HG03108 (cell line): Measurements from ENCODE around the gene UBAC1.
"Not testable (repeated sequence)": the region's sequence is repeated elsewhere in the genome, so short reads cannot be mapped to it uniquely, and the experiment has no call there.

Experiments used
- ATAC-seq: cut with Tn5 transposase; IDR thresholded peaks from one replicate; pipeline ENCODE4 v1.9.1; 2021; ENCODE audit warnings: moderate library complexity; ENCODE audit not compliant: unreplicated experiment

Gene UBAC1

DNA sequence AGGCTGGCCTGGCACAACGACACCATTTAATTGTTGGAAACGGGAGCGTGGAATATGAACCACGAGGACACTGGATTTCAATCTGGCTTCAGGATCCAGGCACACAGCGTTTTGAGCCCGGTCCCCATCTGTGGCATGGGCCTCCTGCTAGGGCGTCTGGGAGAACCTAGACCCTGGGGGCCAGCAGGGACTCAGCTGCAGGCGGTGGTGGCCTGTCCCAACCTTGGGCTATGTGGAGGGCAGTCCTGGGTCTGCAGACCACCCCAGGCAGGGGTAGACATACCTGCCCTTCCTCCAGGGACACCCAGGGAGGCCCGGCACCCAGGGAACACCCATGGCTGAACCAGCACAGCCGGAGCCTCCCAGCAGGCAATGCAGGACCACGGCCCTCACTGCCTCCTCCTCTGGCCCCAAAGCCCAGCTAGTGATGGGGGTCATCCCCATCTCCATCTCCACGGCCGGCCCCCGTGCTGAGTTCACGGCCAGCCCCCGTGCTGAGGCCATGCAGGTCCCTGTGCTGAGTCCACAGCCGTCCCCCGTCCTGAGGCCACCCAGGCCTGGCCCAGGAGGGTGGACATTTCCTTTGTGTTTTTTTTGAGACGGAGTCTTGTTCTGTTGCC, 18.5 kb upstream of the UBAC1 start:
- ATAC-seq, result no peak

GRCh38 chr9:135978642-135979546, 17.7 kb upstream of the UBAC1 start:
- no peak for ATAC-seq

DNA sequence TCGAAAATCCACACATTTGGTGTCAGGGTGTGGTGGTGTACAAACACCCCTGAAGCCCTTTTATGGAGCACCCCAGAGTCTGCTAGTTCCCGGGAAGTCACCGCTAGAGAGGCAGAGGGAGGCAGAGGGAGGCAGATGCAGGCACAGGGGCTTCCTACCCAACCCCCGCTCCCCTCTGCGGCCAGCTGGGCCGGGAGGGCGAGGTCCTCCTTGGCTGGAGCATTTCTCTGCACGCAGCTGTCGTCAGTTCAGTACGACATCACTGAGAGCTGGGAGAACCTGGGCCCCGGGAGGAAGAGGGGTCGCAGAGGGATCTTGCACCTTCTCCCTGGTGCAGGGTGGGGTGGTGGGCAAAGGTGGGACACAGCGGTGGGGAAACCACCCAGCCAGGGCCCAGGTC, 15.8 kb upstream of the UBAC1 start:
- no peak for ATAC-seq

- no peak for ATAC-seq
These were observed 15.4 kb upstream of the UBAC1 start for GRCh38 chr9:135976531-135976930.

GRCh38 chr9:135975834-135976233, 14.7 kb upstream of the UBAC1 start:
- no peak for ATAC-seq

DNA sequence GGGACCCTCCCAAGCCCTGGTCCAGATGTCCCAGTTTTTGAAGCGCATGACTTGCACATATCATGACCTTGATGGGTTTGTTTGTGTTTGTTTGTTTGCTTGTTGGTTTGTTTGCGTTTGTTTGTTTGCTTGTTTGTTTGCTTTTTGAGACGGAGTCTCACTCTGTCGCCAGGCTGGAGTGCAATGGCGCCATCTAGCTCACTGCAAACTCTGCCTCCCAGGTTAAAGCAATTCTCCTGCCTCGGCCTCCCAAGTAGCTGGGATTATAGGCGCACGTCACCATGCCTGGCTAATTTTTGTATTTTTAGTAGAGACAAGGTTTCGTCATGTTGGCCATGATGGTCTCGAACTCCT, 13.0 kb upstream of the UBAC1 start:
- ATAC-seq, result no peak

- no peak for ATAC-seq
These were observed 12.4 kb upstream of the UBAC1 start for GRCh38 chr9:135973277-135974219.

DNA sequence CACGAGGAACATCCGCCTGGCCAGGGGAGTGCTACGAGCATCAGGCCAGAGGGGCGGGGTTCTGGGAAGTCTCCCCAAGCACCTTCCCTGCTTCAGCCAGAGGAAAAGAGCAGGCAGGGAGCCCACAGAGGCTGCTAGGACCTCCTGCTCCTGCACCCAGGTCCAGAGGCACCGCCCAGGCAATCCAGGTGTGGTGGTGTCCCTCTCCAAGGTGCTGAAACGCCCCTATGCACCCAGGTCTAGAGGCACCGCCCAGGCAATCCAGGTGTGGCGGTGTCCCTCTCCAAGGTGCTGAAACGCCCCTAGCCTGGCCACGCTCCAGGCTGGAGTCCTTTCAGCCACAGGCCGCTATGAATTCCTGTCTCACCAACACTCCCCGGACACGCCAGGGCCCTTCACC, 10.7 kb upstream of the UBAC1 start:
- no peak for ATAC-seq

GRCh38 chr9:135971111-135971766, 10.1 kb upstream of the UBAC1 start:
- ATAC-seq, result no peak

DNA sequence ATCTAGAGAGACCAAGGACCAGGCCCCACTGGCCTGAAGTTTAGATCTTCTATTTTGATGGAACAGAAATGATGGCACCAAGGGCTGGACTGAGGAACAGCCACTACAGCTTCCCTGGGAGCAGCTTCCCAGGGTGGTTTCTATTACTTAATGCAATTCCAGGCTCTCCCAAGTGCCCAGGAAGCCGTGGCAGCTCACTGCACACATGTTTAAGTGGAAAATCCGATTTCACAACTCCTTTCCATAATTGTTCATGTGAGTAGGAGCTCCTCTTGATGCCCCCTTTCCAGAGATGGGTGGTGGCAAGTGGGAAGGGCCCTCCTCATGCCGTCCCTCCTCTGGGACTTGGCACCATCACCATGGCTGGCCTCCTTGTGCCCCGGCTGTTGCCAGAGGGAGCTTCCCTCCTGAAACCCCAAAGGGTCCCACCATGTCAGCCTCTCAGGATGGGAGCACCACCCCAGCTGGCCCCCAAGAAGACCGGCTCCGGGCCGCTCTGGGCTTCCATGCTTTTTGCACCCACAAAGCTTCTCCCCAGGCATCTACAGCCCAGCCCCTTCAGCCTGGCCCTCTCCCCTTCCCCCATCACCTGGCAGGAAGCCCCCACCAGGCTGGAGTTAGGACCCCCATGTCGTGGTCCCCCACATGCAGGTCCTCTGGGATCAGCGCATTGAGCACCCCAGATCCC, 9.1 kb upstream of the UBAC1 start:
- no peak for ATAC-seq

DNA sequence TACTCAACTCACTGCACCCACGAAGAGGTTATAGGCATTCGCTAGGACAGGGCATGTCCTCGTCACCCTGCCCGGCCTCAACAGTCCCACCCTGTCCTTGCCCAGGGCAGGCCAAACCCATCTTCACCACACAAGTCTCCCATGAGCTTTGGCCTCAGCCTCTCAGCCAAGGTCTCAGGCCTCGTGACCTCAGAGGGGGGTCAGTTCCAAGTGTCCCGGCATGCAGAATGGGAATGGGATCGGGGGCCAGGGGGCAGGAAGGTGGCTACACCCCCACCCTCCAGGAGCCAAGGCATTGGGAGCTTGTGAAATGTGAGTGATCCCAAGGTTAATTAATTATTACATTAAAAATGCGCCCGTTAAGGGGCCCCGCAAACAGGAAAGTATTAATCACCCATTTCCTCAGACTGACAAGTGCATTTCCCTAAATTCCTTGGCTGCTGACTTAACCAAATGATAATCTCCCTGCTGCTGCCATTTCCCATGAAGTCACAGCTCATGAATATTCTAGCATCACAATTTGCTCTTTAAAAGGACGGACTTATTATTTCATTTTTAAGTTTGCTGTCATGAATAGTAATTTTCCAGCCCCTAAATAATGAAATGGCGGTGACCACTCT, 8.0 kb upstream of the UBAC1 start:
- ATAC-seq, result no peak

- no peak for ATAC-seq
These were observed 7.4 kb upstream of the UBAC1 start for GRCh38 chr9:135968601-135969000.

DNA sequence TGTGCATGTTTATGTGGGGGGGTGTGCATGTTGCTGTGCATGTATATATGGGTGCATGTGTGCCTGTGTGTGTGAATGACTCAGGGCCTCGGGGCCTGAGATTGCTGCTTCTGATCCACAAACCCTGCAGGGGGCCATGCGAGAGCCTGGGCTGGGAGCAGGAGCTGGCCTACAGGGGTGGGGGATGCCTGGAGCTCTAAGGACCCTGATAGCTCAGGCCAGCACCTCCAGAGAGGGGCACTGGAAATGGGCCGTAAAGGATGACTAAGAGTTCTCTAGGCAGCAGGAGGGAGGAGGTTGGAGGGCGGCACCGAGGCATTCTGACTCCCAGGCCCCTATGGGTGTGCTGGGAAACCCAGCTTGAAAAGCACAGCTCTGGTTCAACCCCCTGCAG, 6.9 kb upstream of the UBAC1 start:
- ATAC-seq, result no peak

DNA sequence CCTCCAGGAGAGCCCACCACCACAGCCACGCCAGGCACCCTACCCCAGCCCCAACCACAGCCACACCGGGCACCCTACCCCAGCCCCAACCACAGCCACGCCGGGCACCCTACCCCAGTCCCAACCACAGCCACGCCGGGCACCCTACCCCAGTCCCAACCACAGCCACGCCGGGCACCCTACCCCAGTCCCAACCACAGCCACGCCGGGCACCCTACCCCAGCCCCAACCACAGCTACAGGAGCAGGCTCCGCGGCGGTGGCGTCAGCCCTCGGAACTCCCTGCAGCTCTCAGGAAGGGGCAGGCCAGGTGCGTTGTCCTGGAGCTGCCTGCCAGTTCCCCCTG, 5.7 kb upstream of the UBAC1 start:
- ATAC-seq, result not testable (repeated sequence)

- ATAC-seq, result no peak
These were observed 4.1 kb upstream of the UBAC1 start for GRCh38 chr9:135965124-135965756.

GRCh38 chr9:135963938-135964337, 2.8 kb upstream of the UBAC1 start:
- ATAC-seq, result no peak

DNA sequence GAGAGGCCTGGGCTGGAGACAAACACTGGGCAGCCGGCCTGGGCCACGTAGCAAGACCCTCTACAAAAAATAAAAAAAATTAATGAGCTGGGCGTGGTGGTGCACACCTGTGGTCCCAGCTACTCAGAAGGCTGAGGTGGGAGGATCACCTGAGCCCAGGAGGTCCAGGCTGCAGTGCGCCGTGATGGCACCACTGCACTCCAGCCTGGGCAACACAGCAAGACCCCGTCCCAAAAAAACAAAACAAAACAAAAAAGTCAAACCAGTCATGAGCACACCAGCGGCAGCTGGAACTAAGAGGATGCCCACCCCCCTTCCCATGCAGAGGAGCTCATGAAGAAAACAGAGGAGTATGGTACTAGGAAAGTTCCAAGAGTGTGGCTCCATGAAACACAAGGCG, 2.2 kb upstream of the UBAC1 start:
- no peak for ATAC-seq

GRCh38 chr9:135962696-135963307, 1.6 kb upstream of the UBAC1 start:
- ATAC-seq, result no peak
